Neural progenitor cell (in vitro differentiated cells): Measurements from ENCODE around the gene VSTM4. TPM values are rescaled to one million over a fixed set of nuclear protein-coding genes. Genes with fewer than 3 reads are reported as not detected.

Experiments
- DNase-seq: peaks from one replicate; pipeline ENCODE4 v3.0.0-alpha.2; 2016; ENCODE audit warnings: low spot score
- H2AFZ ChIP-seq: fragments of 200-600 bp; sonication (generic); replicated peaks from 2 replicates; pipeline ENCODE4 v1.6.1; 2016; ENCODE audit warnings: antibody characterized with exemption
- H3F3A ChIP-seq: fragments of 200-600 bp; sonication (generic); 2 replicates; pipeline ENCODE4 v1.6.1; 2016; ENCODE audit warnings: antibody characterized with exemption, low read depth
- H3K27ac ChIP-seq: fragments of 200-600 bp; sonication (generic); 2 replicates; pipeline ENCODE4 v1.5.1; 2016; ENCODE audit warnings: mild to moderate bottlenecking
- H3K27me3 ChIP-seq: fragments of 200-600 bp; sonication (generic); 2 replicates; pipeline ENCODE4 v1.6.1; 2016; ENCODE audit warnings: mild to moderate bottlenecking, moderate library complexity
- H3K36me3 ChIP-seq: fragments of 200-600 bp; sonication (generic); 2 replicates; pipeline ENCODE4 v1.5.1; 2016
- H3K4me1 ChIP-seq: fragments of 200-600 bp; sonication (generic); 2 replicates; pipeline ENCODE4 v1.6.1; 2016; ENCODE audit warnings: mixed run types
- H3K4me2 ChIP-seq: fragments of 200-600 bp; sonication (generic); 2 replicates; pipeline ENCODE4 v1.6.1; 2016
- H3K4me3 ChIP-seq: fragments of 200-600 bp; sonication (generic); 2 replicates; pipeline ENCODE4 v1.5.1; 2016
- H3K79me2 ChIP-seq: fragments of 200-600 bp; sonication (generic); 2 replicates; pipeline ENCODE4 v1.6.1; 2016; ENCODE audit warnings: low read depth
- H3K9ac ChIP-seq: fragments of 200-600 bp; sonication (generic); 2 replicates; pipeline ENCODE4 v1.6.1; 2016
- H3K9me3 ChIP-seq: fragments of 200-600 bp; sonication (generic); 2 replicates; pipeline ENCODE4 v1.5.1; 2016; ENCODE audit warnings: low read depth
- H4K20me1 ChIP-seq: fragments of 200-600 bp; sonication (generic); 2 replicates; pipeline ENCODE4 v1.6.1; 2016; ENCODE audit warnings: low read depth
- H3K27ac Mint-ChIP-seq: 3 replicates; pipeline ENCODE4 v1.8.0; 2021; ENCODE audit warnings: mixed read lengths
- H3K27me3 Mint-ChIP-seq: 2 replicates; pipeline ENCODE4 v1.8.0; 2022; ENCODE audit warnings: low read depth, mild to moderate bottlenecking, inconsistent platforms, moderate library complexity, mixed read lengths; ENCODE audit not compliant: insufficient read depth
- H3K36me3 Mint-ChIP-seq: 3 replicates; pipeline ENCODE4 v1.8.0; 2021; ENCODE audit warnings: mixed read lengths
- H3K4me1 Mint-ChIP-seq: 3 replicates; pipeline ENCODE4 v1.8.0; 2021; ENCODE audit warnings: mixed read lengths
- H3K4me3 Mint-ChIP-seq: 3 replicates; pipeline ENCODE4 v1.8.0; 2021; ENCODE audit warnings: mild to moderate bottlenecking, moderate library complexity, mixed read lengths
- H3K9me3 Mint-ChIP-seq: 3 replicates; pipeline ENCODE4 v1.8.0; 2020; ENCODE audit warnings: mixed read lengths
- EZH2 ChIP-seq: fragments of 200-600 bp; sonication (generic); IDR thresholded peaks from 2 replicates; pipeline ENCODE4 v1.6.1; 2017; ENCODE audit warnings: antibody characterized with exemption, mild to moderate bottlenecking, moderate library complexity
- EZH2phosphoT487 ChIP-seq: fragments of 200-600 bp; sonication (generic); IDR thresholded peaks from 2 replicates; pipeline ENCODE4 v1.6.1; 2017; ENCODE audit warnings: antibody characterized with exemption
- total RNA-seq: library from RNA; depleted of rRNA; stranded (reverse); fragments of >200 nt; gene quantifications from 2 replicates; pipeline ENCODE4 v1.2.3, GENCODE V29; 2015; ENCODE audit warnings: low replicate concordance
- TF ChIP-seq, protein P1 (sequence below): fragments of 200-600 bp; sonication (generic); IDR thresholded peaks from 2 replicates; pipeline ENCODE4 v1.5.1; 2017; ENCODE audit warnings: antibody characterized with exemption, mild to moderate bottlenecking

The VSTM4 gene
- total RNA-seq, 1 donor from 2014 or later, result 0.92 TPM

DNA sequence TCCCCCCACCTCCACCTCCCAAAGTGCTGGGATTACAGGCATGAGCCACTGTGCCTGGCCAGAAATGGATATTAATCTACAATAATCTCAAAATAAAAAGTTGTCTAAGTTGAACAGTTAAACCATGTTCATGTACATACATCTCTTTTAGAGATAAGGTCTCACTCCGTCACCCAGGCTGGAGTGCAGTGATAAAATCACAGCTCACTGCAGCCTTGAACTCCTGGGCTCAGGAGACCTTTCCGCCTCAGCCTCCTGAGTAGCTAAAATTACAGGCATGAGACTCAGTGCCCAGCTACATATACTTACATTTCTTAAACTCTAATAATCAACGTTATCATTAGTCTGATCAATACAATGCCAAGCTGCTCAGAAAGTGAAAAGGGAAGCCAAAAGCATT, 36.2 kb downstream of the VSTM4 start:
- H3K27me3 ChIP-seq, result no peaks in the 10 kb centered on the region
- no peaks in the 10 kb centered on the region for H3K79me2 ChIP-seq
- Mint-ChIP-seq H3K4me3 (no peak overlapping the region), H3K4me1 (peaks cover 50% of the 10 kb centered on the region), H3K9me3 (no peaks in the 10 kb centered on the region), H3K27ac (no peak overlapping the region), H3K36me3 (peaks cover under 1% of the 10 kb centered on the region), H3K27me3 (peaks cover 16% of the 10 kb centered on the region)
- TF ChIP-seq, protein P1, sequence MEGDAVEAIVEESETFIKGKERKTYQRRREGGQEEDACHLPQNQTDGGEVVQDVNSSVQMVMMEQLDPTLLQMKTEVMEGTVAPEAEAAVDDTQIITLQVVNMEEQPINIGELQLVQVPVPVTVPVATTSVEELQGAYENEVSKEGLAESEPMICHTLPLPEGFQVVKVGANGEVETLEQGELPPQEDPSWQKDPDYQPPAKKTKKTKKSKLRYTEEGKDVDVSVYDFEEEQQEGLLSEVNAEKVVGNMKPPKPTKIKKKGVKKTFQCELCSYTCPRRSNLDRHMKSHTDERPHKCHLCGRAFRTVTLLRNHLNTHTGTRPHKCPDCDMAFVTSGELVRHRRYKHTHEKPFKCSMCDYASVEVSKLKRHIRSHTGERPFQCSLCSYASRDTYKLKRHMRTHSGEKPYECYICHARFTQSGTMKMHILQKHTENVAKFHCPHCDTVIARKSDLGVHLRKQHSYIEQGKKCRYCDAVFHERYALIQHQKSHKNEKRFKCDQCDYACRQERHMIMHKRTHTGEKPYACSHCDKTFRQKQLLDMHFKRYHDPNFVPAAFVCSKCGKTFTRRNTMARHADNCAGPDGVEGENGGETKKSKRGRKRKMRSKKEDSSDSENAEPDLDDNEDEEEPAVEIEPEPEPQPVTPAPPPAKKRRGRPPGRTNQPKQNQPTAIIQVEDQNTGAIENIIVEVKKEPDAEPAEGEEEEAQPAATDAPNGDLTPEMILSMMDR, result no peak
- no peak for TF ChIP-seq EZH2
- no peak for TF ChIP-seq EZH2phosphoT487
- no peak overlapping the region for H3K4me2 ChIP-seq
- H2AFZ ChIP-seq, result no peak overlapping the region
- peaks cover 25% of the 10 kb centered on the region for H3F3A ChIP-seq
- H3K9me3 ChIP-seq, result no peaks in the 10 kb centered on the region
- no peaks in the 10 kb centered on the region for H4K20me1 ChIP-seq
- peaks cover 31% of the 10 kb centered on the region for H3K4me1 ChIP-seq
- H3K4me3 ChIP-seq, result no peak overlapping the region
- H3K9ac ChIP-seq, result no peak overlapping the region
- no peak overlapping the region for H3K27ac ChIP-seq
- no peaks in the 10 kb centered on the region for H3K36me3 ChIP-seq
- no peak for DNase-seq

DNA sequence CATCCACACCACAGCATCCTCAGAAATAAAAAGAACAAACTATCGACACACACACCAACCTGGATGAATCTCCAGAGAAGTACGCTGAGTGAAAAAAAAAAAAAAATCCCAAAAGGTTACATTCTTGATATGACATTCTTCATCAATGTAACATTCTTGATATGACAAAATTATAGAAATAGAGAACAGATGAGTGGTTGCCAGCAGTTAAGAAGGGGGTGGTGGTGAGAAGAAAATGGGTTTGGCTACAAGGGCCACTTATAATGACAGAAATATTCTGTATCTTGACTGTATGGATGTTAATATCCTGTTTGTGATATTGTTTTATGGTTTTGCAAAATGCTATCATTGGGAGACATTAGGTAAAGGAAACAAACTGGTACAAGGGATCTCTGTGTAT, 36.9 kb downstream of the VSTM4 start:
- Histone ChIP-seq H3K9ac (no peak overlapping the region), H3F3A (peaks cover 21% of the 10 kb centered on the region), H2AFZ (no peak overlapping the region), H3K4me3 (no peak overlapping the region), H4K20me1 (no peaks in the 10 kb centered on the region), H3K4me1 (peaks cover 25% of the 10 kb centered on the region), H3K36me3 (no peaks in the 10 kb centered on the region), H3K4me2 (no peak overlapping the region), H3K9me3 (no peaks in the 10 kb centered on the region), H3K79me2 (no peaks in the 10 kb centered on the region), H3K27ac (no peak overlapping the region), H3K27me3 (no peaks in the 10 kb centered on the region)
- H3K27me3 Mint-ChIP-seq, result peaks cover 13% of the 10 kb centered on the region
- no peak for DNase-seq
- no peak overlapping the region for H3K4me3 Mint-ChIP-seq
- no peaks in the 10 kb centered on the region for H3K9me3 Mint-ChIP-seq
- peaks cover 44% of the 10 kb centered on the region for H3K4me1 Mint-ChIP-seq
- H3K36me3 Mint-ChIP-seq, result peaks cover 3% of the 10 kb centered on the region
- TF ChIP-seq EZH2, result no peak
- no peak for TF ChIP-seq EZH2phosphoT487
- TF ChIP-seq, protein P1, result no peak
- H3K27ac Mint-ChIP-seq, result no peak overlapping the region

DNA sequence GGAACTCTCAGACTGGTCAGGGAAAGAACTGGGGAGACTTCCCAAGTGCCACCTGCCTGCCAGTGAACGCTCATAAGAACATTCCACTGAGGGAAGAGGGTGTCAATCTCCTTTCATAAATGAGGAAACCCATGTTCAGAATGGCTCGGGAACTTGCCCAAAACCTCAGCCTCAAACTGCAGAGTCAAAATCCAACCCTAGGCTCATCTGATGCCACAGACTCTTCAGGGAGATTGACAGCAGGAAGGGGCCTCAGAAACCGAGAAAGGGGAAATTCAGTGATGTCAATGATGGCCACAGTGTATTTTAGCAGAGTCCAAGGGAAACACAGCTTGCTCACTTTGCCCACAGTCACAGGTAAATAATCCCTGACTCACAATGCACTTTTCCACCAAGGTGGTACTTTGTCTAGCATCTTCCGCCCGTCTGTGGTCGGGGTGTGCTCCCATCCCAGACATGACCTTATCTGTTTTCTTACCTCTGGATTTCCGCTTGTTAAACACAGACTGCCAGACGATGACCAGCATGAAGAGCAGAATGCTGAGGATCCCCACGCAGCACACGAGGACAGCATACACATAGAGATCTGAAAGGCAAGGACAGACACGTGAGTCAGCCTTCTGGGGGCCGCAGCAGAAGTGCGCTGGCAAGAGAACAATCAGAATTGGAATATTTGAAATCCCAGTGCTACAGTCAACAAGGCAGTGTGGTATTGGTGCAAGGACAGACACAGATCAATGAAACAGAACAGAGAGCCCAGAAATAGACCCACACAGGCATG, 38.4 kb downstream of the VSTM4 start:
- no peak overlapping the region for H3K27ac ChIP-seq
- no peak overlapping the region for H3K4me3 ChIP-seq
- peaks cover 7% of the 10 kb centered on the region for H3F3A ChIP-seq
- no peaks in the 10 kb centered on the region for H3K9me3 ChIP-seq
- Mint-ChIP-seq H3K27ac (no peak overlapping the region), H3K27me3 (peaks cover 13% of the 10 kb centered on the region), H3K4me1 (peaks cover 36% of the 10 kb centered on the region), H3K36me3 (peaks cover 7% of the 10 kb centered on the region), H3K9me3 (no peaks in the 10 kb centered on the region), H3K4me3 (no peak overlapping the region)
- H3K36me3 ChIP-seq, result no peaks in the 10 kb centered on the region
- H3K4me1 ChIP-seq, result peaks cover 10% of the 10 kb centered on the region
- no peak for DNase-seq
- H2AFZ ChIP-seq, result no peak overlapping the region
- no peaks in the 10 kb centered on the region for H3K27me3 ChIP-seq
- no peaks in the 10 kb centered on the region for H3K79me2 ChIP-seq
- TF ChIP-seq EZH2phosphoT487 (no peak), EZH2 (no peak)
- TF ChIP-seq, protein P1, result no peak
- H3K4me2 ChIP-seq, result no peak overlapping the region
- no peak overlapping the region for H3K9ac ChIP-seq
- no peaks in the 10 kb centered on the region for H4K20me1 ChIP-seq
